CD4-positive, alpha-beta T cell treated with Interleukin-4 for 1 hour (primary cell): Measurements from ENCODE around the gene CLPTM1.
"Not testable (repeated sequence)": the region's sequence is repeated elsewhere in the genome, so short reads cannot be mapped to it uniquely, and the experiment has no call there.

Experiments used
- DNase-seq, 2 donors: peaks; one replicate each; pipeline ENCODE4 v3.0.0-alpha.2; 2020 to 2022

CLPTM1 gene

DNA sequence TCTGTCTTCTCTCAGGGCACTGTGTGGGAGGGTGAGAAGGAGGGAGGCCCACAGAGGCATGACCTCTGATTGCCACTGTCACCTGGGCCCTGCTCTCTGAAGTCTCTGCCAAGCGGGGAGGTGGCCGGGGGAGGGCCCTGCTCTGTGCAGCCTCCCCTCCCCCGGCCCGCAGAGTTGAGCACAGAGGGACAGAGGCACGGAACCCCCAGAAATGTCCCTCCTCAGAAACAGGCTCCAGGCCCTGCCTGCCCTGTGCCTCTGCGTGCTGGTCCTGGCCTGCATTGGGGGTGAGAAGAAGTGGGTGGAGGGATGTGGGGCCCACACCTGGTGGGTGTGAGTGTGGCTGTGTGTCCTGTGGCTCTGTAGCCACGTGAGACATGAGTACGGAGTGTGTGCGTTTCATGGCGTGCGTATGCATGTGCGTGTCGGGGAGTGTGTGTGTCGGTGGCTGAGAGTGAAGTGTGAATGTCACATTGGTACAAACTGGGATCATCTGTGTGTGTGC, 13.1 kb upstream of the CLPTM1 start, which contains the start of gene APOC4:
Gene APOC4, plus strand, starts transcription at position 171 of the 505 bp plus-strand sequence. Its CDS starts 41 bp downstream, at position 212.
- DNase-seq: no peak

DNA sequence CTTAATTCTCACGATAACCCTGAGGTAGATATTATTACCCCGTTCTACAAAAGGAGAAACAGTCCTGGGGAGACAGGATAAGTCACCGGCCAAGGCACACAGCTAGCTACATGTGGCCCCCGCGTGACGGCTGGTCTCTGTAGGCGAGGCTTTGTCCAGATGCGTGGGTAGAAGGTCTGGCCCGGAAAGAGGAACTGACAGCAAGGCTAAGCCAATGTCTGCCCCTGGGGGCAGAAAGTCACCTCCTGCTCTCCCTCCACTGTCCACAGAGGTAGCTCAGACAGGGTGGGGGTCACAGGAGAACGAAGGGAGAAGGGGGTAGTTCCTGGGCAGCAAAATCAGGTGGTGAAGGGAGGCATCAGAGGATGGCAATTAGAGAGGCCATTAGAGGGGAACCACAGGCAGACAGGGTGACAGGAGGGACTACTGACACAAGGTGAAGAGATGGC, 11.4 kb upstream of the CLPTM1 start:
- peak in 1 of 2 donors; percentile 47 for DNase-seq

DNA sequence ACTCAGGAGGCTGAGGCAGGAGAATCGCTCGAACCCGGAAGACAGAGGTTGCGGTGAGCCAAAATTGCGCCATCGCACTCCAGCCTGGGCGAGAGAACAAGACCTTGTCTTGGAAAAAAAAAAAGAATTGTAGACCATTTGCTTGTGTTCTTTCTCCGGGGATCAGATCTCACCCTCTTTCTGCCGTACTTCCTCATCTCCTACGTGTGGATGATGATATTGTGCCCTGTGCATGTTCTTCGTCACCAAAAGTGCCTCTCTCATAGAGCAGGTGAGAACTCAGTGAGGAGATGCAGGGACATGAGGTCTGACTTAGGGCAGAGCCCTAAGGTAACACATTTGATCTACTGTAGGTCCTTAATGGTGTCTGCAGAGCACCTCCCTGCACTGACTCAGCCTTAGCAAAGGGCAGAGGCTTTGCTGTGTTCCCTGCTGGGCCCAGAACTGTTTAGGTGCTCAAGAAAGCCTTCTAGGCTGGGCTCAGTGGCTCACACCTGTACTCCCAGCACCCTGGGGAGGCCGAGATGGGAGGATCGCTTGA, 8.1 kb upstream of the CLPTM1 start:
- DNase-seq: no peak

DNA sequence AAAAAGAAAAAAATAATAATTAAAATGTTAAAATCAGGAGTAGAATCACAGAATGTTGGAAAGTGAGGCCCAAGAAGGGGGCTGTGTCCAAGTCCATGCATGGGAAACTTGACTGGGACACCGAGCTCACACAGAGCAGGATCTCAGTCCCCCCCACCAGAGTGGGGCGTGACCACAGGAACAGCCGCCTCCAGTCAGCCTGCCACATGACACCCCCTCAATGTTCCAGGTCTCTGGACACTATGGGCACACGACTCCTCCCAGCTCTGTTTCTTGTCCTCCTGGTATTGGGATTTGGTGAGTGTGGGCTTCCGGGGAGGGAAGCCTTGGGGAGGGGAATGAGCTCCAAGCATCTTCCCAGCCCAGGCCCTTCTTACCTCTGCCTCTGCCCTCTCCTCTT, 6.9 kb upstream of the CLPTM1 start:
- DNase-seq: no peak

DNA sequence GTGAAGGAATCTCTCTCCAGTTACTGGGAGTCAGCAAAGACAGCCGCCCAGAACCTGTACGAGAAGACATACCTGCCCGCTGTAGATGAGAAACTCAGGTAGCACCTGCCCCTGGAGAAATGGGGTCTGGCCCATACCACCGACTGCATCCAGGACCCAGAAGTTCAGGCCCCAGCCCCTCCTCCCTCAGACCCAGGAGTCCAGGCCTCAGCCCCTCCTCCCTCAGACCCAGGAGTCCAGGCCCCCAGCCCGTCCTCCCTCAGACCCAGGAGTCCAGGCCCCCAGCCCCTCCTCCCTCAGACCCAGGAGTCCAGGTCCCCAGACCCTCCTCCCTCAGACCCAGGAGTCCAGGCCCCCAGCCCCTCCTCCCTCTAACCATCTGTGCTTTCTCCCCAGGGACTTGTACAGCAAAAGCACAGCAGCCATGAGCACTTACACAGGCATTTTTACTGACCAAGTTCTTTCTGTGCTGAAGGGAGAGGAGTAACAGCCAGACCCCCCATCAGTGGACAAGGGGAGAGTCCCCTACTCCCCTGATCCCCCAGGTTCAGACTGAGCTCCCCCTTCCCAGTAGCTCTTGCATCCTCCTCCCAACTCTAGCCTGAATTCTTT, 6.3 kb upstream of the CLPTM1 start:
- no peak for DNase-seq

DNA sequence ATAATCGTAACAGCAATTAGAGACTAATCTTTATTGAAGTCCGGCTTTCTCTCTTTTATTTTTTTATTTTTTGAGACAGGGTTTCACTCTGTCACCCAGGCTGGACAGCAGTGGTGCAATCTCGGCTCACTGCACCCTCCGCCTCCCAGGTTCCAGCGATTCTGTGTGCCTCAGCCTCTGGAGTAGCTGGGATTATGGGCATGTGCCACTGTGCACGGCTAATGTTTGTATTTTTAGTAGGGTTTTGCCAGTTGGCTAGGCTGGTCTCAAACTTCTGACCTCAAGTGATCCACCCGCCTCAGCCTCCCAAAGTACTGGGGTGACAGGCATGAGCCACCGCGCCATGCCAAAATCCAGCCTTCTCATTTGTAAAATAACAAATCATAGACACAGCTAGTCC, 5.6 kb upstream of the CLPTM1 start:
- no peak for DNase-seq

DNA sequence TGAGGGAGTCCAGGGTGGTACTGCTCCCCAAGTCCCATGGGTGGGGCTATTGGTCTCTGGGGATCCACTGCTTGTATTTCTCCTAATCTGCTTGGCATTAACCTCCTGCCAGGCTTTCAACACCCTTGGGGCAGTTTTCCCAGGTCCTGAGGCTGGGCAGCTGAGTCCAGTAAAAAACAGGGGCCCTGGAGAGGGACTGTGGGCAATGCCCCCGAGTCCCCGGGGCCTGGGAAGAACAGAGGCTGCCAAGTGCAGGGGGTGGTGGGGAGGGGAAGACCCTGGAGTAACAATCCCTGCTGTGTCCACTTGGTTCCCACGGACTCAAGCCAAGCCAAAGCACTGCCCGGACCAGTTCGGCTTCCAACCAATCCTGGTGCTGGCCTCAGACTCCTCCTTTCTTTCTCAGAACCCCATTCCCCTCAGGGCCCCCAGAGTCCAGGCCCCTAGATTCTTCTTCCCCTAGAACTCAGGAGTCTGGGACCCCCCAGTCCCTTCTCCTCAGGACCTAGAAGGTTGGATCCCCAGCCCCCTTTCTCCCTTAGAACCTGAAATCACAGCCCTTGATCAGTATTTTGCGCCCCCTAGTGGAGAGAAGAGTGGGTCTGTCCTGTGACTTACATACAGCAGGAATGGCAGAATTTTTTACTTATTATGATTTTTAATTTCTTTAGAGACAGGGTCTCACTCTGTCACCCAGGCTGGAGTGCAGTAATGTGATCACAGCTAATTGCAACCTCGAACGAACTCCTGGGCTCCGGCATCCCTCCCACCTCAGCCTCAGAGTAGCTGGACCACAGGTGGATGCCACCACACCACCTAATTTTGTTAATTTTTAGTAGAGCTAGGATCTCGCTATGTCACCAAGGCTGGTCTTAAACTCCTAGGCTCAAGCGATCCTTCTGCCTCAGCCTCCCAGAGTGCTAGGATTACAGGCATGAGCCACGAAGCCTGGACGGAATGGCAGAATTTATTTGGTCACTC, 3.7 kb upstream of the CLPTM1 start:
- peak; percentile 68 to 81 for DNase-seq

DNA sequence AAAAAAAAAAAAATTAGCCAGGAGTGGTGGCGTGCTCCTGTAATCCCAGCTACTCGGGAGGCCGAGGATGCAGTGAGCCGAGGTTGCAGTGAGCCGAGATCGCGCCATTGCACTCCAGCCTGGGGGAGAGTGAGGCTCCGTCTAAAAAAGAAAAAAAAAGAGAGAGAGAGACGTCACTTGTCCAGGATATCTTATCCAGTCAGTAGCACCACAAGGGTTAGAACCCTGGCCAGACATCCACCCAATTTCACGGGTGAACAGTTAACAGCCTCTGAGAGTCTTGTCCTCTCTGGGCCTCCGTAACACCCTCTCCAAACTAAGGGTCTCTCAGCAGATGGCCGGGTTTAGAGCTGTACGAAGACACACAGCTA, 917 bp upstream of the CLPTM1 start:
- DNase-seq: no peak

DNA sequence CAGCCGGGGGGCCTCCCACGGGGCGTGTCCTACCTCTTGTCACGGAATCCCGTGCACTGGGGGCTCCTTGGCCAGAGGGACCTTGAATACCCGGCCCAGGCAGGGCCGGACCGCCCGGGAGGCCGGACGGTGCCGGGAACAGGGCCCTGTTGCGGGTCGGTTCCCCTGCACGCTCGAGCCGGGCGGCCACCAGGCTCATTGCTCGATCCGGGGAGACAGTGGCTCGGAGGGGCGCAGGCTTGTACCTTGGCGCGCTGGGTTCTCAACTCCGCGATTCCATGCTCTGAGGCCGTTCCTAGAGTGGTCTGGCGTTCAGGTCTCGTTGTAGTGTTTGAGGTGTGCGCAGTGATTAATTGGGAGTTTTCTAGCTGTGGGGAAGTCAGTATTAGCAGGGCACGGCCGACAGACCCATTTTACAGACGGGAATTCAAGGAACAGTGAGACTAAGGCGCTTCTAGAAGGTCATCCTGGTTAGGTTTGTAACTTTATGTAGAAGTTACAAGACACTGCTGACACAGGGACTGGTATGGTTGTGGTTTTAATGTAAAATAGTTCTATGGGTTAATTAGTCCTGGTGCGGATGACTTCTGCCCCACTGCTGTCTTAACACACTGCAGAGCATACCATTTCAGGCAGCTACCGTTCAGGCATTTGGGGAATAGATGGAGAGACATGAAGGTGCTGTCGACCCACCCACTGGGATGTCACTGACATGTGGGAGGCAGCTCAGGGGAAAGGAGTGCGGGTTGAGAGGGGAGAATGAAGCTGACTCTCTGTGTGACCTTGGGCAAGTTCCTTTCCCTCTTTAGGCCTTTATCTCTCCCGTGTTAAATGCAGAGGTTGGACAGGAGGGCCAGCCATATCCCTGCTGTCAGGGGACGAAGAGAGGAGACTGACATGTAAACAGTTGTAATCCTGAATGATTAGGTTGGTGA, 592 bp downstream of the CLPTM1 start:
- DNase-seq: no peak

DNA sequence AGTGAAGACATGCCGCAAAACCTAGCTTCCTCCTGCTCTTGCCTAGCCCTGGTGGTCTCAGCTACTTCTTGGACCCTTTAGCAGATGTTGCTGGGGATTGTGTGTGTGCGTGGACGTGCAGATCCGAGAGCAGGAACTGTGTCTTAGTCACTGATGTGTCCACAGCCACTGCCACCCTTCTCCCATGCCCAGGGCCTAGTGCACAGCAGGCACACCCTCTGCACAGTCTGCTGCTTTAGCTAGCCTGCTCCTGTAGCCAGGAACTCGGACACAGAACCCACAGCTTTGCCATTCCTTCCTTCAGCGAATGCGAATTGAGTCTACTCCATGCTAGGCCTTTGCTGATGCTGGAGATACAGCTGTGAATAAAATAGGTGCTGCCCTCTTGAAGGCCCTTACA, 2.3 kb downstream of the CLPTM1 start:
- DNase-seq: no peak

DNA sequence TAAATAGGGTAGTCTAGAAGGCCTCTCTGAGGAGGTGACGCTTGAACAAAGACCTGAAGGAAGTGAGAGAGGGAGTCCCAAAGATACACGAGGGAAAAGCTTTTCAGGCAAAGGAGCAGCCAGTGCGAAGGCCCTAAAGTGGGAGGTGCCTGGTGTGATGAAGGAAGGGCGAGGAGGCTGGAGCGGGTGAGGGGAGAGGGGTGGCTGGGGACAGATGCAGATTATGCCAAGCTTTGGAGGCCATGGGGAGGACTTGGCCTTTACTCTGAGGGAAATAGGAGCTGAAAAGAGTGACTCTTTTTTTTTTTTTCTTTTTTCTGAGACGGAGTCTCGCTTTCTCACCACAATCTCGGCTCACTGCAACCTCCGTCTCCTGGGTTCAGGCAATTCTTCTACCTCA, 2.9 kb downstream of the CLPTM1 start:
- DNase-seq: no peak

DNA sequence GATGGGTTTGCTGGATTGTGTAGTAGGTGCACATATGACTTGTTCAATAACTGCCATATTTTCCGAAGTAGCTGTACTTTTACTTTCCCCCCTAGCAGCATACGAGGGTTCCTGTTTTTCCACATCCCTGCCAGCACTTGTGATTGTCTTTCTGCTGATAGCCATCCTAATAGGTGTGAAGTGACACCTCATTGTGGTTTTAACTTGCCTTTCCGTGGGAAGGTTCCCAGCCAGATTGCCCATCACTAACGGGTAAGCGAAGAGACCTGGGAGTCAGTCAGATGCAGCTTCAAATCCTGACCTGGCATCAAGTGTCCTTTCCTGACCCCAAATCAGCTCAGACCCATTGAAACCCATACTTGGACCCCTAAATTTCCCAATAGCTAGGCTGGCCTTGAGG, 4.5 kb downstream of the CLPTM1 start:
- no peak for DNase-seq

DNA sequence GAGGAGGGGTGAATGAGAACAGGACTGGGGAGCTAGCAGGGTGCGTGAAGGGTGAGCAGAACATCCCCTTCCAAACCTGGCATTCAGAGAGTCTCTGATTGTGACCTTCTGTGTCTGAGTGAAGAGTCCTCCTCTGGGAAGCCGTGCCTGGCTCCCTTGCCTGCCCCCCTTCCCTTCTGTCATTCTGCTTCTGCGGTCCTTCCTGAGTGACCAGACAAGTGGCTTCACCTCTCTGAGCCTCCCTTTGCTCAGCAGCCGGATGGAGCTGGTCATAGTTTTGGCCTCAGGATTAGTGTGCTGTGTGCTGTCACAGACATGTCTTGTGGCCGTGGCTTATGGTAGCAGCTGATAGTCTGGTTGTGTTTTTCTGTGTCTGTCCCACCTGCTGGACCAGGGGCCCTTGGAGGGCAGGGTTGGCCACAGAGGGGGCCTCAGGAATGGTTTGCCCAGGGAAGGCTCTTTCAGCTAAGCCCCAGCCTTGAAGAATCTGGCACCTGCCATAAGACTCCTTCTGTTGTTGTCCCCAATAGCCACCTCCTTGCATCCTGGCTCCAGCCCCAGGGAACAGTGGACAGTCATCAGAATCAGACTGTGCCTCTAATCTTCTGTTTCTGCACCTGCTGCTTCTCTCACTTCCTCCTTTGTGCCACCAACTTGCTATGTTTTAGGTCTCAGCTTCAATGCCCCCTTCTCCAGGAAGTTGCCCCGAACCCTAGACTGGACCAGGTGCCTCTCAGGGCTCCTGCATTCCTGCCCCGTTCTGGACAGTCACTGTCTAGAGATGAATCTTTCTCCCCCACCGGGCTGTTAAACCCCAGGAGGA, 5.9 kb downstream of the CLPTM1 start:
- DNase-seq: peak in 1 of 2 donors; percentile 28

DNA sequence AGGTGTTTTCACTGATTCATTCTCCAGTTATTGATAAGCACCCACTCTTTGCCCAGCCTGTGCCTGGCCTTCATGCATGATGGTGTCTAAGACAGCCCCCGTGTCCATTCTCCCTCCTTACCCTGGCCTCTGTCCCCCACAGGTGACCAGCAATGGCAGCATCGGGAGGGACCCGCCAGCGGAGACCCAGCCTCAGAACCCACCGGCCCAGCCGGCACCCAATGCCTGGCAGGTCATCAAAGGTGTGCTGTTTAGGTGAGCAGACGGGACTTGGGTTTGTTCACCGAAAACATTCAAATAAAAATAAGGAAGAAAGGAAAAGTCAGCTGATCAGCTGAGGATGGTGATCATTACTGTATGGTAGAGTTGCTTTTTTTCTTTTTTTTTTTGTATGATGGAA, 6.6 kb downstream of the CLPTM1 start:
- DNase-seq: no peak

DNA sequence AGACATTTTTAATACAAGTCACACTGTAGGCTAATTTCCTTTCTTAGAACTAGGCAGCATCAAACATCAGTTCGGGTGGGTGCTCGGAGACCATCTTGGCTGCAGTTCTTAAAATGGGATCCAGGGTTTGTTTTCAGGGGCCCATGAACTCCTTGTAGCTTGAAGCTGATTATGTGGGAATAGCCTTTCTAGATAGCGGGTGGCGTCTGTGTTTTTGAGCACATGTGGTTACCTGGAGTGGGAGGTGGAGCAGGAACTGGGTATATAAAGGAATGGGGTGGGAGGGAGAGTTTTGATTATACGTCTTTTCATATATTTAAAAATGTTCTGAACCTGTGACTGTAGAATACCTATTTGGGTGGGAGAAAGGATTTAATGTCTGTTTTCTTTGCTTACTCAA, 12.9 kb downstream of the CLPTM1 start:
- no peak for DNase-seq

DNA sequence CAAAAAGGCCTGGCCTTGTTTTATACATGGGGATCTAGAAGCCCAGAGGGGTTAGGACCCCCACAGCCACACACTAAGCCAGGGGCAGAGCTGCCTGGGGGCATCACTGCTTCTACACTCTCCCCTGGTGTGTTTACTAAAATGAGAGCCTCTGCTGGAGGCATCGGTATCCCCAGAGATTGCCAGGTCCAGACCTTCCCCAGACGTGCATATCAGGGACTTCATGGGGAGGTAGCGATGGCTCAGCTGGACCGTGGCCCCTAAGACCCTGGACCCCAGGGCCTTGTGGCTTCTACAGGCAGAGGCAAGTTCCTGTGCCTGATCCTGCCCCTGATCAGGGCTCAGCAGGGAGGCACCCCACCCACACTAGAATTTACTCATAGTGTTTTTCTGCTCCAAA, 13.5 kb downstream of the CLPTM1 start:
- DNase-seq: no peak

DNA sequence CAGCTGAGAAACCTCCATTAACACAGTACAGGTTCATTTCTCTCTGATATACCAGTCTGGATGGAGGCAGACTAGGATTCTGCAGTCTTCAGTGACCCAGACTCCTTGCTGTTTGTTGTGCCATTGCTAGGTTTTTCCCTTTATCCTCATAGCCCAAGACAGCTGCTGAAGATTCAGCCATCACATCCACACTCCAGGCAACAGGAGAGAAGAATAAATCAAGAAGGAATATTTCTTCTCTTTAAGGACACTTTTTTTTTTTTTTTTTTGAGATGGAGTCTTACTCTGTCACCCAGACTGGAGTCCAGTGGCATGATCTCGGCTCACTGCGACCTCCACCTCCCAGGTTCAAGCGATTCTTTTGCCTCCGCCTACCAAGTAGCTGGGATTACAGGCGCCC, 14.3 kb downstream of the CLPTM1 start:
- no peak for DNase-seq

DNA sequence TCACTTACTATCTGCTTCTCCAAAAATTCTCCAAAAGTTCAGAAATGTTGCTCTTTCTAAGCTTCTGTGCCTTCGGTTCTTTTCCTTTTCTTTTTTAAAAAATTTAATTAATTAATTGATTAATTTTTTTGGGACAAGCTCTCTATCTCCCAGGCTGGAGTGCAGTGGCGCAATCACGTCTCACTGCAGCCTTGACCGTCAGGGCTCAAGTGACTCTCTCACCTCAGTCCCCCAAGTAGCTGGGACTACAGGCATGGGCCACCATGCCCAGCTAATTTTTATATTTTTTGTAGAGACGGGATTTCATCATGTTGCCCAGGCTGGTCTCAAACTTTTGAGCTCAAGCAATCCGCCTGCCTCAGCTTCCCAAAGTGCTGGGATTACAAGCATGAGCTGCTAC, 16.3 kb downstream of the CLPTM1 start:
- DNase-seq: not testable (repeated sequence)

DNA sequence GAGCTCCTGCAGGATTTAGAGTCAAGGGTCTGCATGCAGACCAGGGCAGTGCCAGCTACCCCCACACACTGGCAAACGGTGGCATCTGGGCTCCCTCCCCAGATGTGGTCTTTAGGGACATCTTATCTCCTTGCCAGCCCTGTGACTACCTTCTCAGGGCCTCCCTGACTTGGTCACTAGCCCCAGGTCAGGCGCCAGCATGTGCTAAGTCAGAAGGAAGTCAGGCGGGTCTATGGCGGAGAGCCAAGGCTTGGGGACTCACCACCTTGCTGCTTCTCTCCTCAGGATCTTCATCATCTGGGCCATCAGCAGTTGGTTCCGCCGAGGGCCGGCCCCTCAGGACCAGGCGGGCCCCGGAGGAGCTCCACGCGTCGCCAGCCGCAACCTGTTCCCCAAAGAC, 17.6 kb downstream of the CLPTM1 start:
- no peak for DNase-seq

DNA sequence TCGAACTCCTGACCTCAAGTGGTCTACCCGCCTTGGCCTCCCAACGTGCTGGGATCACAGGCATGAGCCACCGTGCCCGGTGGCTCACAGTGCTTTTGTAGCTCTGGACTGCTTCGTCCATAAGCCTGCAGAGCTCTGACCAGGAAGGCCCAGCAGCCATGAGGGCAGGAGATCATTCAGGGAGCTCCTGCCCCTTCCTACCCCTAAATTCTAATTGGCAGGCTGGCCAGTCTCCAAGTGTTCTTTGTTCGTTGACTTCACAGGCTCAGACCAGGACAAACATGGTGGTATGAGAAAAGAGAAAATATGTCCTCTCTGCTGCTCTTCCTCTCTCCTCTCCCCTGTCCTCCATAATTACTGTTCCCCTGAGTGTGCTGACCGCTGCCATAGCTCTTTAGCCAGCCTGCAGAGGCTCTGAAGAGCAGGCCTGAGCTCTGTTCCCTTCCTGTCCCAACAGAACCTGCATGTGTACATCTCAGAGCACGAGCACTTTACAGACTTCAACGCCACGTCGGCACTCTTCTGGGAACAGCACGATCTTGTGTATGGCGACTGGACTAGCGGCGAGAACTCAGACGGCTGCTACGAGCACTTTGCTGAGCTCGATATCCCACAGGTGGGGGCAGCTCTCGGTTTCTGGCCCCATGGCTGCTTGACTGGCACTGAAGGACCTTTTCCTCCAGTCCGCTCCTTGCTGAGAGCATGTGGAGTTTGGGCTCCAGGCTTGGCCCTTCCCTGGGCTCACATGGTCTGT, 19.0 kb downstream of the CLPTM1 start:
- DNase-seq: no peak

DNA sequence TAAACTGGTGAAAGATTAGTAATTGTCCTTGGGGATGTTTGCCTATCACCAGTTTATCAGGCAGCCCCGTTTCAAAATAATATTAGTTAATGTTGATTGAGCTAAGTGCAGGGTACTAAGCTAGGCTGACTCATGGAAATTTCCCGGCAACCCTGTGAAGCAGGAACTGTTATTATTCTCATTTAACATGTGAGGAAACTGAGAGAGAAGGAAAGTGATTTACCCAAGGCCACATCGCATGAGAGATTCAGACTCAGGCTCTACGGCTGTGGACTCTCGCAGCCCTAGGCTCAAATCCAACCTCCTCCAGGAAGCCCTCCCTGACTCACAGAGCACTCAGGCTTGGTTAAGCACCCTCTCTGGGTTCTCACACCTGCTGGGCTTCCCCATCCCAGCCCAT, 19.7 kb downstream of the CLPTM1 start:
- DNase-seq: no peak
